Mesothelial cell of epicardium (in vitro differentiated cells): ENCODE measurements around the gene MGAT5. TPM values are rescaled to one million over a fixed set of nuclear protein-coding genes. Genes with fewer than 3 reads are reported as not detected.
A peak's percentile ranks its signal among the peaks of the same experiment; 100 is the strongest.

ENCODE experiments used
- DNase-seq, 2 experiments: peaks; one replicate each; pipeline ENCODE4 v3.0.0; 2021; ENCODE audit warnings: low spot score in 2 of 2; ENCODE audit not compliant: unreplicated experiment in 2 of 2
- H3K27ac Mint-ChIP-seq: 2 replicates; pipeline ENCODE4 v1.8.0; 2021; ENCODE audit warnings: mixed read lengths
- H3K27me3 Mint-ChIP-seq: 2 replicates; pipeline ENCODE4 v1.8.0; 2021; ENCODE audit warnings: low read depth, mixed read lengths
- H3K36me3 Mint-ChIP-seq: 2 replicates; pipeline ENCODE4 v1.8.0; 2021; ENCODE audit warnings: mixed read lengths
- H3K4me1 Mint-ChIP-seq: 2 replicates; pipeline ENCODE4 v1.8.0; 2021; ENCODE audit warnings: mixed read lengths
- H3K4me3 Mint-ChIP-seq: 2 replicates; pipeline ENCODE4 v1.8.0; 2021; ENCODE audit warnings: mild to moderate bottlenecking, moderate library complexity, mixed read lengths
- H3K9me3 Mint-ChIP-seq: 2 replicates; pipeline ENCODE4 v1.8.0; 2021; ENCODE audit warnings: mixed read lengths
- CTCF ChIP-seq: fragments of 200-600 bp; sonication (generic); IDR thresholded peaks from one replicate; pipeline ENCODE4 v1.5.0; 2021; ENCODE audit warnings: antibody characterized with exemption; ENCODE audit not compliant: unreplicated experiment
- total RNA-seq: library from RNA; stranded (reverse); gene quantifications from 3 replicates; pipeline ENCODE4 v1.2.1, GENCODE V29; 2021

The MGAT5 gene
- total RNA-seq, 1 donor from 2014 or later = 41.1 TPM

- no peaks in the 10 kb centered on the region for H3K27me3 Mint-ChIP-seq
- peaks cover 11% of the 10 kb centered on the region for H3K36me3 Mint-ChIP-seq
- H3K27ac Mint-ChIP-seq = no peak overlapping the region
These were observed 71.8 kb downstream of the MGAT5 start for GRCh38 chr2:134325696-134326095.

GRCh38 chr2:134327367-134327766 is 73.5 kb downstream of the MGAT5 start:
- Mint-ChIP-seq H3K9me3 (peaks cover 9% of the 10 kb centered on the region), H3K27me3 (no peaks in the 10 kb centered on the region), H3K36me3 (peaks cover 9% of the 10 kb centered on the region), H3K4me3 (no peak overlapping the region), H3K4me1 (peaks cover 9% of the 10 kb centered on the region), H3K27ac (no peak overlapping the region)
- DNase-seq = no peak
- no peak for TF ChIP-seq CTCF

More at GRCh38 chr2:134325696-134326095, 71.8 kb downstream of the MGAT5 start:
- DNase-seq = no peak
- peaks cover 9% of the 10 kb centered on the region for H3K4me1 Mint-ChIP-seq
- H3K9me3 Mint-ChIP-seq = peaks cover 5% of the 10 kb centered on the region
- no peak for TF ChIP-seq CTCF
- no peak overlapping the region for H3K4me3 Mint-ChIP-seq

- Mint-ChIP-seq H3K9me3 (peaks cover 9% of the 10 kb centered on the region), H3K4me1 (peaks cover 10% of the 10 kb centered on the region), H3K4me3 (no peak overlapping the region), H3K36me3 (peaks cover 9% of the 10 kb centered on the region), H3K27ac (no peak overlapping the region), H3K27me3 (no peaks in the 10 kb centered on the region)
- TF ChIP-seq CTCF = no peak
- DNase-seq = no peak
These were observed 77.2 kb downstream of the MGAT5 start for GRCh38 chr2:134331081-134331480.

GRCh38 chr2:134333646-134334189 is 79.8 kb downstream of the MGAT5 start:
- Mint-ChIP-seq H3K27ac (peak overlapping the region; percentile 5), H3K9me3 (peaks cover 9% of the 10 kb centered on the region), H3K4me3 (no peak overlapping the region), H3K4me1 (peaks cover 10% of the 10 kb centered on the region), H3K36me3 (peaks cover 8% of the 10 kb centered on the region), H3K27me3 (no peaks in the 10 kb centered on the region)
- DNase-seq = no peak
- no peak for TF ChIP-seq CTCF

DNA sequence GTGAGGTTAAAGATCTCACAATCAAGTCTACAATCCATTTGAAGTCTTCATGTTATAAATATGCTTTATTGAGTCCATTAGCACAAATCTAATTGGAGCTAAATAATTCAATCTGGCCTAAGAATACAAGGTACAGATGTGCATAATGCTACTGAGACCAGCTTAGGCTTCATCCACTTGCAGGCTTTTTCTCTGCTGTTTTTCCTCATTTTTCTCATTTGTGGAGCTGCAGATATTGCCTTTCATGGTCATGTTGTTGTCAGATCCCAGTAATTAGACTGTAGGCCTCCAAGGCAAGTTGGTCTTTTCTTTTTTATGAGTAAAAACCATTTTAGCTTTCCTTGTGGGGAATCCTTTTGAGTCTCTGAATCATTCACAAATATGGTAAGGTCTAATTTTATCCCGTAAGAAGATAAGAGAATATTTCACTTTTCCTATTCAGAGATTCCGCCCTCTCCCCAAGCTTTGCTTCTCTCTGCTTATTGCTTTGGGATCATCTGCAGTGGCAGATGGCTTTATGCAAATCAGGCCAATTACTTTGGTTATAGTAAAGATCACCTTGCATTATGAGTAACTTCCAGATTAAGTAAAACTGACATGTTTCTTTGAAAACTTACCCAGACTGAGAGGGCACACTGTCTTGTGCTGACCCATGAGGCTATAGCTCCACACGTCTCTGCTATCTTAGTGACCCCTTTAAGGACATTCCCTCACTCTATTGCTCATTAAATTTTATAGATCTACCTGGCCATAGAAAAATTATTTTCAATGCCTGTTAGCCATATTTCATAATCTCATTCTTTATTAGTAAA is 80.9 kb downstream of the MGAT5 start:
- no peak for DNase-seq
- Mint-ChIP-seq H3K4me1 (peaks cover 10% of the 10 kb centered on the region), H3K27me3 (no peaks in the 10 kb centered on the region), H3K36me3 (peaks cover 8% of the 10 kb centered on the region), H3K9me3 (peaks cover 9% of the 10 kb centered on the region), H3K4me3 (no peak overlapping the region), H3K27ac (no peak overlapping the region)
- no peak for TF ChIP-seq CTCF
